Choroid plexus epithelial cell (primary cell): Measurements from ENCODE around the gene MRPL9.
"Not testable (repeated sequence)": the region's sequence is repeated elsewhere in the genome, so short reads cannot be mapped to it uniquely, and the experiment has no call there.

Experiments used
- DNase-seq: peaks from one replicate; pipeline ENCODE4 v3.0.0-alpha.2; 2010; ENCODE audit warnings: low read depth
- H3K4me3 ChIP-seq: 2 replicates; pipeline ENCODE4 v1.5.1; 2011; ENCODE audit warnings: low read depth, mild to moderate bottlenecking, control low read depth, low read length, moderate library complexity
- CTCF ChIP-seq: conservative IDR thresholded peaks from 2 replicates; pipeline ENCODE4 v1.5.1; 2011; ENCODE audit warnings: low read depth, mild to moderate bottlenecking, control low read depth, inconsistent platforms, low read length, moderate library complexity

Gene MRPL9

DNA sequence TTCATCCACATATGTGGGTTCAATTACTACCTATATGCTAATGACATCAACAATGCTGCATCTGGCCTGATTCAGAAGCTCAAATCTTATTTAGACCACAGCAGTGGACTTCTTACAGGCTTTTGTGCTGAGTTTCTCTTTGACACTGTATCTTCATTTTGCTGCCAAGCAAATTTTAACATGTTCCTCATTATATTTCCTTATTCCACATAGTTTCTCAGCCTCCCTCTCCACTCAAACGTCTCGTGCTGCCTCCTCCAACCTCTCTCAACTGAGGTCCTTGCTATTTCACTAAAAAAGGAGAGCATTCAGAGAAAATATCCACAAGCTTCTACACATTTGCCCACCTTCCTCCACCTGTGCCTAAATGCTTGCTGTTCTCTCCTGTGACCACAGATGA lies 20.5 kb upstream of the MRPL9 start:
- no peak for TF ChIP-seq CTCF
- no peak overlapping the region for H3K4me3 ChIP-seq
- DNase-seq = no peak

GRCh38 chr1:151782741-151783140 lies 19.4 kb upstream of the MRPL9 start:
- no peak for TF ChIP-seq CTCF
- no peak overlapping the region for H3K4me3 ChIP-seq

GRCh38 chr1:151782026-151782425 lies 18.7 kb upstream of the MRPL9 start:
- not testable (repeated sequence) for DNase-seq, H3K4me3 ChIP-seq

More at GRCh38 chr1:151782741-151783140, 19.4 kb upstream of the MRPL9 start:
- no peak for DNase-seq

DNA sequence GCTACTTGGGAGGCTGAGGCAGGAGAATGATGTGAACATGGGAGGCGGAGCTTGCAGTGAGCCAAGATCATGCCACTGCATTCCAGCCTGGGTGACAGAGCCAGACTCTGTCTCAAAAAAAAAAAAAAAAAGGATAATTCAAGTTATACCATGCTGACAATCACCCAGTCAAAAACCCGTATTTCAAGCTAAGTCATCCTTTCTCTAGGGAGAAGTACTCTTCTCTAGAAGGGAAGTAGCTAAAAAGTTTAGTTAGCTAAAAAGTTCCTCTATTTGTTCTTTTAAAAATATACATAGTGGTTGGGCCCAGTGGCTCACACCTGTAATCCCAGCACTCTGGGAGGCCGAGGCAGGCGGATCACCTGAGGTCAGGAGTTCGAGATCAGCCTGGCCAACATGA lies 17.4 kb upstream of the MRPL9 start:
- DNase-seq, H3K4me3 ChIP-seq: not testable (repeated sequence)

GRCh38 chr1:151779852-151780251 lies 16.6 kb upstream of the MRPL9 start:
- no peak overlapping the region for H3K4me3 ChIP-seq
- TF ChIP-seq CTCF = no peak
- DNase-seq = no peak

DNA sequence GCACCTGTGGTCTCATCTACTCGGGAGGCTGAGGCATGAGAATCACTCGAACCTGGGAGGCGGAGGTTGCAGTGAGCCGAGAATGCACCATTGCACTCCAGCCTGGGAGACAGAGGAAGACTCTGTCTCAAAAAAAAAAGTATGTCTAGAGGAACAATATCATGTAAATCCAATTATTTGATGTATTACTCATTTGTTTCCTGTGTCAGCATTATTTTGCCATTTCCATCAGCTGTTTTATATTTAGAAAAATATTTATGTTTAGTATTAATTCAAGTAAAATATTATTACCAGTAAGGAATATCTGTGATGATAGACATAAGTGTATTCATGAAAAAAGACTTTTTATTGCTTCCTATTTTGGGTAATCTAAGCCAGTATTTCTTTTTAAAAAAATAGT lies 14.0 kb upstream of the MRPL9 start:
- H3K4me3 ChIP-seq = no peak overlapping the region
- no peak for DNase-seq
- TF ChIP-seq CTCF = no peak

GRCh38 chr1:151776665-151777062 lies 13.4 kb upstream of the MRPL9 start:
- no peak overlapping the region for H3K4me3 ChIP-seq
- DNase-seq = no peak
- TF ChIP-seq CTCF = no peak

DNA sequence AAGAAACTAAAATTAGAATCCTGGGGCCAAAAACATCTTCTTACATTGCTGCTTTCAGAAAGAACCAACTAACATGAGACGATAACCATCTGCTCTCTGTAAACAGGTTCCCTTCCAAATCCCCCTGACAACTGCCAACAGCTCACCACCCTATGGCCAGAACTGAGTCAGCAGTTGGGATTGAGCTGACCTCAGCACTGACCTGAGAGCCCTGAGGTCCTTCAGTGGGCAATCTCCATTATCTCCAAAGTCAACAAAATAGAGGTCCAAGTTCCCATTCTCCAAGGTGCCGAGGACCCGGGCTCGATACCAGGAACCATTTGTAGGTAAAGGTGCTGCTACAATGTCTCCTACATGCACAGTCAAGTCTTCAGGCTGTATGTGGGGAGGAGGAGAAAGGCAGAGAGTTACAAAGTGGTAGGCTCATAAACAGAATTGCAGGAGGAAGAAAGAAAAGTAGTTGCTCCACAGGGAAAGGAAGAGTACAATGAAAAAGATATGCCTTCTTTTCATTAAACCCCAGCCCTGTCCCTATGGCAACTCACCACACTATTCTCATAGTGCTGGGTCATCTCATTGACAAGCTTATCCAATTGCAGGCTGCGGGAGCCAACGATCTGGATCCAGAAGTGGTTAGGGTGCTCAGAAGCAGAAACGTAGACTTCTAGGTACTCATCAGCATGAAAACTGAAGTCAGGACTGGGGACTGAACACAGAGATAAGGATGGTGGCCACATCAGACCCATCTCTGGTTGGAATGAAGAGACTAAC lies 12.8 kb upstream of the MRPL9 start:
- DNase-seq = no peak

More for the DNA sequence above, 12.8 kb upstream of the MRPL9 start:
- H3K4me3 ChIP-seq = no peak overlapping the region
- TF ChIP-seq CTCF = no peak
